Bronchial epithelial cell (primary cell): ENCODE measurements around the gene PCDHGB1. TPM values are rescaled to one million over a fixed set of nuclear protein-coding genes. Genes with fewer than 3 reads are reported as not detected.

Experiments
- DNase-seq: peaks from one replicate; pipeline ENCODE4 v3.0.0-alpha.2; 2010; ENCODE audit warnings: low read depth
- FAIRE-seq: peaks from 2 replicates; lab custom pipeline; 2011; peaks lifted over from hg19 to GRCh38; lab: Jason Lieb, UNC
- H3K27me3 ChIP-seq: 2 replicates; pipeline ENCODE4 v1.5.1; 2011; ENCODE audit warnings: low read length; ENCODE audit not compliant: control insufficient read depth, insufficient read depth
- H3K36me3 ChIP-seq: 2 replicates; pipeline ENCODE4 v1.5.1; 2011; ENCODE audit warnings: low read length; ENCODE audit not compliant: control insufficient read depth, insufficient read depth
- H3K4me3 ChIP-seq: 2 replicates; pipeline ENCODE4 v1.5.1; 2011; ENCODE audit warnings: mild to moderate bottlenecking, low read depth, low read length, control low read depth
- CTCF ChIP-seq: IDR thresholded peaks from 2 replicates; pipeline ENCODE4 v1.5.1; 2011; ENCODE audit warnings: mild to moderate bottlenecking, moderate library complexity, low read length, control low read depth, inconsistent platforms; ENCODE audit not compliant: insufficient read depth, severe bottlenecking
- total RNA-seq: library from RNA; depleted of rRNA; stranded (reverse); fragments of >200 nt; gene quantifications from 2 replicates; pipeline ENCODE4 v1.2.1, GENCODE V29; 2014

PCDHGB1 gene
- total RNA-seq, 1 donor from 2014 or later, result under 0.01 TPM

- H3K27me3 ChIP-seq, result no peaks in the 10 kb centered on the region
- FAIRE-seq (no peak), DNase-seq (no peak)
- H3K36me3 ChIP-seq, result peaks cover 2% of the 10 kb centered on the region
- TF ChIP-seq CTCF, result no peak
- peak overlapping the region; percentile 81 for H3K4me3 ChIP-seq
Measured at GRCh38 chr5:141319699-141320098, 30.2 kb upstream of the PCDHGB1 start.

DNA sequence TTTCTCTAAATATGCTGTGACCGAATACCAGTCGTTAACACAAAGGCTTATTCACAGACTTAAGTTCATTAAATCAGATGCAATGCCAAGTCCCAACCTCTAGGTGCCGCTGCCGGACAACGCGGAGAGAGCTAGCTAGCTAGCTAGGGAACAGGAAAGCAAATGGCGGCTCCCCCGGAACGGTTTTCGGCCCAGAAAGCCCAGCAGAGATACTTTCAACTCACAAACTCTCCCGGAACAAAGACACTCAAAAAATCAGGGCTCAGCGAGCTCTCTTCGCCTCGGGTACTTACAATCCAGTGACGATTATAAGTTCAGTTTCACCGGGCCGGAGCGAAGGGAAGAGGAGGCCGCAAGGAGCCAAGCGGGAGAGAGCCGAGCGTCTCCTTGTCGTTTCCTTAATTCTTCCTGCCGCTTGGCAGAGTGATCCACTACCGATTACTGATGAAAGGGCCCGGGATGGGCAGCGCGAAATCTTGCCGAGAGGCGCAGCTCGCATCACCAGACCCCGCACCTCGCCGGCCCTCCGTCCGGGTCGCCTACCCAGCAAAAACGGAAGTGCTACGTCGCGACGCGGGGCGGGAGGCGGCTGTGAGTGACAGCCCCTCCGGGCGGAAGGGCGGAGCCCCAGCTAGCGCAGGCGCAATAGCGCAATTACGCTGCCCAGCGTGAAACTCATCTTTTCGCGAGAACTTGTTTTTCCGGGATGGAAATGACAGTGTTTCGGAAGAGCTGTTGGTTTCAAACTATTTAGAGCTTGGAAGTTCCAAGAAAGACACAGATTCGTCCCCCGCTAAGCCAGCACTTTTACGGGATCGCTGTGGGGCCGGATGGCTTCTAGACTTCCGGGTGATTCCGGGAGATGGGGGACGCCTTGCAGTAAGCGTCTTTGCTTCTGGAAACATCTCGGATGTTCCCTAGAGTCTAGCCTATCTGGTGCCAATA, 29.4 kb upstream of the PCDHGB1 start, which contains the start of gene TAF7:
Gene TAF7 (minus strand): TSS at position 560 of the 945 bp plus-strand sequence. CDS start 740 bp downstream, outside the sequence.
- DNase-seq (peak; percentile 88), FAIRE-seq (no peak)
- Histone ChIP-seq H3K4me3 (peak within 1 kb of the TSS; percentile 81), H3K27me3 (no peaks in the 10 kb centered on the region), H3K36me3 (peaks cover 2% of the 10 kb centered on the region)
- TF ChIP-seq CTCF, result peak; percentile 83

GRCh38 chr5:141322261-141322660, 27.6 kb upstream of the PCDHGB1 start:
- peaks cover 2% of the 10 kb centered on the region for H3K36me3 ChIP-seq
- DNase-seq (no peak), FAIRE-seq (no peak)
- TF ChIP-seq CTCF, result no peak
- H3K4me3 ChIP-seq, result no peak overlapping the region
- no peaks in the 10 kb centered on the region for H3K27me3 ChIP-seq

- FAIRE-seq (no peak), DNase-seq (peak; percentile 53)
- peak overlapping the region; percentile 27 for H3K4me3 ChIP-seq
- peak; percentile 46 for TF ChIP-seq CTCF
- no peaks in the 10 kb centered on the region for H3K36me3 ChIP-seq
- H3K27me3 ChIP-seq, result no peaks in the 10 kb centered on the region
Measured at GRCh38 chr5:141326088-141326854, 23.6 kb upstream of the PCDHGB1 start.

DNA sequence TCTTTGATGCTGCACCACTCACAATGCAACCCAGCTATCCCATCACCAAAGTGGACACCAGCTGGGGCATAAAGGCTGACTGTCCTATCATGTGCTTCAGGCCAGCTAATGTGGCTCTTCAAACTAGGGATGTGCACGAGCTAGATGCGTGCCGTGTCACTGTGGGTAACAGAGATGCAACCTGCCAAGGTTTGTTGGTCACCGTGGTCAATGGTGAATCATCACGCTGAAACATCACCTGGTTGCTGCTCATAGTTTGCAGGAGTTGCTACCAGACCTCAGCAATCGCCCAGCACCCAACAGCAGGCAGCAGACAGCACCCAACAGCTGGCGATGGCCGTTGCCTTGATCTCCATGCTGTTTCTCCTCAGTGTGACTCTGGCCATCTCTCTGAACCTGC, 21.7 kb upstream of the PCDHGB1 start:
- no peak for TF ChIP-seq CTCF
- Histone ChIP-seq H3K27me3 (no peaks in the 10 kb centered on the region), H3K4me3 (no peak overlapping the region), H3K36me3 (no peaks in the 10 kb centered on the region)
- FAIRE-seq (peak; percentile 64), DNase-seq (no peak)
